ENCODE data around the gene OR5H14. TPM values are rescaled to one million over a fixed set of nuclear protein-coding genes. Genes with fewer than 3 reads are reported as not detected.
"Not testable (repeated sequence)": the region's sequence is repeated elsewhere in the genome, so short reads cannot be mapped to it uniquely, and the experiment has no call there.

The OR5H14 gene
- total and polyA plus RNA-seq, 2 of the 8 experiments (the other 6 are each of a cell fraction or from before 2014, with no cell fraction given) = not detected

- H2BK5ac ChIP-seq (ENCODE audit: low read depth, low read length); DNase-seq (ENCODE audit: low read depth in 1 of 2, low spot score in 2 of 2); H4K8ac ChIP-seq (ENCODE audit: extremely low read depth, insufficient read depth, low read length); H4K20me1 ChIP-seq (replicated peaks in 1 of 2; ENCODE audit: control insufficient read depth in 1 of 2, insufficient read depth in 2 of 2, low read length in 2 of 2); H3K14ac ChIP-seq (ENCODE audit: insufficient read length); CTCF ChIA-PET (ENCODE audit: partially characterized antibody); H3K4ac ChIP-seq (replicated peaks; ENCODE audit: insufficient read length, low read depth, low read length); H3K27me3 ChIP-seq (replicated peaks in 1 of 4; ENCODE audit: control insufficient read depth in 3 of 4, extremely low read depth in 1 of 4, insufficient read depth in 3 of 4, low read length in 3 of 4); H2BK20ac ChIP-seq (ENCODE audit: low read length); H2BK12ac ChIP-seq (ENCODE audit: low read depth, low read length); H4K91ac ChIP-seq (replicated peaks; ENCODE audit: insufficient read length, low read length); H3K18ac ChIP-seq (ENCODE audit: extremely low read depth, low read length); H3K9ac ChIP-seq (replicated peaks in 1 of 4; ENCODE audit: extremely low read depth in 1 of 4, low read depth in 3 of 4, low read length in 3 of 4); FAIRE-seq; H3K23ac ChIP-seq (ENCODE audit: insufficient read length); H3K4me2 ChIP-seq (ENCODE audit: insufficient read depth in 1 of 2, low read depth in 2 of 2, low read length in 2 of 2); H2AK5ac ChIP-seq (ENCODE audit: low read depth, low read length); H3K23me2 ChIP-seq (ENCODE audit: low read depth, low read length); H3K4me3 ChIP-seq (ENCODE audit: extremely low read depth in 1 of 4, insufficient read depth in 2 of 4, low read depth in 3 of 4, low read length in 4 of 4); H3K79me2 ChIP-seq (ENCODE audit: control insufficient read depth in 1 of 2, insufficient read depth in 2 of 2, low read length in 2 of 2); H3K56ac ChIP-seq (replicated peaks; ENCODE audit: insufficient read length, low read depth, low read length); H3K79me1 ChIP-seq (ENCODE audit: low read depth, low read length); H2BK15ac ChIP-seq (ENCODE audit: low read length); H3K9me3 ChIP-seq (ENCODE audit: insufficient read depth in 2 of 2, low read depth in 1 of 2, low read length in 1 of 2); H3K36me3 ChIP-seq (ENCODE audit: control insufficient read depth in 2 of 4, insufficient read depth in 4 of 4, low read length in 3 of 4); H2BK120ac ChIP-seq (replicated peaks; ENCODE audit: low read depth, low read length); H3K4me1 ChIP-seq (replicated peaks in 1 of 4; ENCODE audit: control insufficient read depth in 3 of 4, insufficient read depth in 4 of 4, low read length in 3 of 4); H3K27ac ChIP-seq (ENCODE audit: low read depth, low read length); H2AFZ ChIP-seq (ENCODE audit: low read length); H4K5ac ChIP-seq (ENCODE audit: insufficient read length, low read depth, low read length): not testable (repeated sequence)
- POLR2A ChIA-PET (ENCODE audit: partially characterized antibody) = interaction anchor here (2.5 kb wide), 1 partner anchor 134 kb away, joined by 7 read pairs; no protein-coding TSS in a partner anchor
Observed at GRCh38 chr3:98190911-98191310, 43.6 kb downstream of the OR5H14 start.
